VCaP (cell line): ENCODE results near the gene LIN54.

Experiments used
- H3K27ac ChIP-seq: fragments of 450-650 bp; 2 replicates; pipeline ENCODE4 v1.5.1; 2017
- CTCF ChIP-seq: fragments of 450-650 bp; conservative IDR thresholded peaks from 2 replicates; pipeline ENCODE4 v1.5.1; 2017; ENCODE audit warnings: mild to moderate bottlenecking, moderate library complexity

Gene LIN54

DNA sequence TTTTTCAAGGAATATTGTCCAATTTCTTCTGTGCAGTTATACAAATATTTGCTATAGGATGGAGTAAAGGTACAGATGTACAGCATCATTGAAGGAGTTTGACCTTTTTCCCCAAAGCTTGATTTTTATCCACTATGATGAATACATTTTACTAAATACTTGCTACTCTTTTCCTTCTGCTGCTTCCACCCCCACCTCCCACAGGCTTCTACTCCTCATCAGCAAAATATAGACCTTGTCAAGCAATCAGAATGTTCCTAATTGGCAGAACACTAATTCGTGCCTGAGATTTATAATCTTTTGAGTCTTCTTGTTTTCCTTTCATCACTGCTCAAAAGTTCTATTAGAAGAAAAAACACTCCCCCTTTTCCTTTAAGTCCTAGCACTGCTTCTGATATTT is 113.9 kb downstream of the LIN54 start:
- no peak for TF ChIP-seq CTCF
- H3K27ac ChIP-seq: no peak overlapping the region

- TF ChIP-seq CTCF: no peak
- no peak overlapping the region for H3K27ac ChIP-seq
These were observed 116.7 kb downstream of the LIN54 start for GRCh38 chr4:82893942-82894341.

DNA sequence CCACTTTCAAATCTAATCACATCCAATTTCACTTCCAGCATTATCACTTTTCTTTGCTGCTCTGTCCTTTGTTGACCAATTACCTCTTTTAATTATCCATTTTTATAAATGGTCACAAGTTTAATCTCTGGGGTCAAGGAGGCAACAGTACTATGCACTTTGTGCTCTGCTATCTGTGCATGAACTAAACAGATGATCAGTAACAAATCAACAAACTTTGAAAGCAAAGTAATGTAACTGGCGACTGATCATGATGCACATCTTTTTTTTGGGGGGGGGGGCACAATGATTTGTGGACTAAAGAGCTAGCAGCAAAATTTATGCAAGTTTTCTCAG is 118.2 kb downstream of the LIN54 start:
- TF ChIP-seq CTCF: no peak
- H3K27ac ChIP-seq: peak overlapping the region; percentile 98

DNA sequence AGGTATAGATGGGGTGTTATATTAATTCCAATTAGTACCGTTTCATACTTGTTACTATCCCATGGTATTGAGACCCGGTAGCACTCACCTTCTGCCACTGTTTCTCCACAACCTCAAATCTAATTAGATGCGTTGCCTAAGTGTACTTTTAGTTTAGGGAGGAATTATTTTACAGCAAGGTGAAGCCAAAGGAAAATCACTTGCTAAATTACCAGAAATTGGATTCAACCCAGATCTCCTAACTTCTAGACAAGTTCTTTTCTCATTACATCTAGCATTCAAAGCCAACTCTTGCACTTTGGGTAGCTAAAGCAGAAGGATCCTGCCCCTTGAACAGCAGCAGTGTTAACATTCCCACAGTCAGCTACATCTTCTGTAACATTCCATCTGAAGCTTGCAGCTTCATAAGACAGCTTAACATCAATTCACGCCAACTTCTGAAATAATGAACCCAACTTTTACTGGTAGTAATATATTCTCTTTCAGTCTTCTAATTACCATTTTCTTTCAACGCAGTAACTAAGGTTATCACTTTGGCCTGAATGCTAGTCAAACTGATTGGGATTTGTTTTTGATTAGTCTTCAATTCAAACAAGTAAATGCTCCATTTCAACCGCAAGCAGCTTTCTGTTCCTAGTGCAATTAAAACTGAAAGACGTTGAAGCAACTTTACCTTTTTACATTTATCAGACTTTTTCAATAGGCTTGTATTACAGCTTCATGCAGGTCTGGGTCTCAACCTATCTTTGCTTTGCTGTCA is 118.7 kb downstream of the LIN54 start:
- TF ChIP-seq CTCF: no peak

GRCh38 chr4:82890901-82891706 is 119.5 kb downstream of the LIN54 start, which contains the start of gene SEC31A:
Gene SEC31A, minus strand, starts transcription at chr4:82891153. Its CDS starts 9,217 bp downstream, at chr4:82881936.
- no peak; the same call in 1 of the 2 replicates for TF ChIP-seq CTCF
- peak within 1 kb of the TSS; percentile 98 for H3K27ac ChIP-seq

More for the DNA sequence above, 118.7 kb downstream of the LIN54 start:
- H3K27ac ChIP-seq: peak overlapping the region; percentile 98

DNA sequence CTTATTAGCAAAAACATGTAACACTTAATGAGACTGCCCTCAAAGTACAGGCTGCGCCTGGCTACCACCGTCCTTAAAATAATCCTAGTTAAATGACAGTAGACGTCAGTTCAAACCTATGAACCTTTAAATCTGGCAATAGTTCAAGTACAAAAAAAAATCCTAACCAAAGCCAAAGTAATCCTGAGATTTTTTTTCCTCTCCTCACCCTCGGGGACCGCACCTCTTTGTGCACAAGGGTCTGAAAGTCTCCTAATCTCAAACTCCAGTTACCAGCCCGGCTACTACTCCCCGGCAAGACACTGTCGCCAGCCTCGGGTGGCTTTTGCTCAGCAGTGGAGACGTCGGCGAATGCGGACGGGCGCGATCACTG is 120.1 kb downstream of the LIN54 start:
- TF ChIP-seq CTCF: no peak
- peak overlapping the region; percentile 98 for H3K27ac ChIP-seq

- peak overlapping the region; percentile 98 for H3K27ac ChIP-seq
- TF ChIP-seq CTCF: no peak
These were observed 121.3 kb downstream of the LIN54 start for GRCh38 chr4:82889287-82889686.
